Omental fat pad (tissue), 4 donors: ENCODE results near the gene NCOA3. TPM values are rescaled to one million over a fixed set of nuclear protein-coding genes. Genes with fewer than 3 reads are reported as not detected.
"Not testable (repeated sequence)": the region's sequence is repeated elsewhere in the genome, so short reads cannot be mapped to it uniquely, and the experiment has no call there.

Experiments used
- ATAC-seq: fragments of 150-250 bp; one replicate; pipeline ENCODE4 v1.9.1; 2016; ENCODE audit warnings: mild to moderate bottlenecking, moderate library complexity; ENCODE audit not compliant: low FRiP score
- DNase-seq: peaks from one replicate; pipeline ENCODE4 v3.0.0-alpha.2; 2019; ENCODE audit warnings: low spot score
- total RNA-seq, 4 donors: library from RNA; depleted of rRNA; stranded (reverse); fragments of >200 nt; gene quantifications; one replicate each; pipeline ENCODE4 v1.1.0, GENCODE V29; 2016
- TF ChIP-seq, protein P1 (sequence below), 3 donors: fragments of 450-650 bp; IDR thresholded peaks; one replicate each; pipeline ENCODE4 v1.5.1; 2016 to 2017; ENCODE audit warnings: antibody characterized with exemption in 3 of 3, mild to moderate bottlenecking in 3 of 3, moderate library complexity in 2 of 3

The NCOA3 gene
- total RNA-seq, 4 donors from 2014 or later, result 33.7 to 70.6 (median 43.7) TPM

DNA sequence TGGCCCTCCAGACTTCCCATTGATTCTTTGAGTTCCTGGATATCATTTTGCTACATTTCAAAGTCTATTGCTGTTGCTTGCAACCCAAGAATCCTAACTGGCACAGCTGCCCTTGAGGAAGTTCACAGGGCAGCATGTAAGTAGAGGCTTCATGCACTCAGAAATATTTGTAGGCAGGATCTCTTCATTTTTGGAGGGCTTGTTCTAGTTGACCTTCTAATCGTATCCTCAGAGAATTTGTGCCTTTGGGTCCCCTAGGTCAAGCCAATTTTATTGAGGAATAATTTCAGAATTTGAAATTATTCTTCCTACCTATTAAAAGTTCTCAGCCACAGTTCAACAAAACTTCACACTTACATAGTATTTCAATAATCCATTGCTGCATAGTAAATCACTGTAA is 5.6 kb upstream of the NCOA3 start:
- ATAC-seq (no peak), DNase-seq (no peak)
- TF ChIP-seq, protein P1, sequence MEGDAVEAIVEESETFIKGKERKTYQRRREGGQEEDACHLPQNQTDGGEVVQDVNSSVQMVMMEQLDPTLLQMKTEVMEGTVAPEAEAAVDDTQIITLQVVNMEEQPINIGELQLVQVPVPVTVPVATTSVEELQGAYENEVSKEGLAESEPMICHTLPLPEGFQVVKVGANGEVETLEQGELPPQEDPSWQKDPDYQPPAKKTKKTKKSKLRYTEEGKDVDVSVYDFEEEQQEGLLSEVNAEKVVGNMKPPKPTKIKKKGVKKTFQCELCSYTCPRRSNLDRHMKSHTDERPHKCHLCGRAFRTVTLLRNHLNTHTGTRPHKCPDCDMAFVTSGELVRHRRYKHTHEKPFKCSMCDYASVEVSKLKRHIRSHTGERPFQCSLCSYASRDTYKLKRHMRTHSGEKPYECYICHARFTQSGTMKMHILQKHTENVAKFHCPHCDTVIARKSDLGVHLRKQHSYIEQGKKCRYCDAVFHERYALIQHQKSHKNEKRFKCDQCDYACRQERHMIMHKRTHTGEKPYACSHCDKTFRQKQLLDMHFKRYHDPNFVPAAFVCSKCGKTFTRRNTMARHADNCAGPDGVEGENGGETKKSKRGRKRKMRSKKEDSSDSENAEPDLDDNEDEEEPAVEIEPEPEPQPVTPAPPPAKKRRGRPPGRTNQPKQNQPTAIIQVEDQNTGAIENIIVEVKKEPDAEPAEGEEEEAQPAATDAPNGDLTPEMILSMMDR (IDR thresholded peaks at IDR 0.05), result no peak

DNA sequence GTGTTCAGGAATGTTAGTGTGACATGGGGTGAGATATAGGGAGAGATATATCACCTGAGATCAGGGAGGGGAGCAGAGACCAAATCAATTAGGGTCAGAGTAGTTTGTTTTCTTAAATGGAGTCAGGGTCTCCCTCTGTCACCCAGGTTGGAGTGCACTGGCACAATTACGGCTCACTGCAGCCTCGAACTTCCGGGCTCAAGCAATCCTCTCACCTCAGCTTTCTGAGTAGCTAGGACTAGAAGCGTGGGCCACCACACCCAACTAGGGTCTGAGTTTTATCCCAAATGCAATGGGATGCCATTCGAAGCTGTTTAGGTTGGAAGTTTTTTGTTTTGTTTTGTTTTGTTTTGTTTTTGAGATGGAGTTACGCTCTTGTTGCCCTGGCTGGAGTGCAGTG is 3.1 kb upstream of the NCOA3 start:
- TF ChIP-seq, protein P1 (IDR thresholded peaks at IDR 0.05), result no peak
- DNase-seq (no peak), ATAC-seq (no peak)

DNA sequence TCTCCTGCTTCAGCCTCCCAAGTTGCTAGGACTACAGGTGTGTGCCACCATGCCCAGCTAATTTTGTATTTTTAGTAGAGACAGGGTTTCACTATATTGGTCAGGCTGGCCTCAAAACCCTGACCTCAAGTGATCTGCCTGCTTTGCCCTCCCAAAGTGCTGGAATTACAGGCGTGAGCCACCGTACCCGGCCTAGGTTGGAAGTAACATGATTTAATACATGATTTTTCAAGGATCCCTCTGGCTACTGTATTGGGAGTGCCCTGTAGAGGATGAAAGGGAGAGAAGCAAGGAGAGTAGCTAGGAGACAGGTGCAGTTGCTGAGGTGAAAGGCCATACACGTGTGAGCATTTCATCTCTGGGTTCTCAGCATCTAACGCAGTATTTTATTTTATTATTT is 2.6 kb upstream of the NCOA3 start:
- TF ChIP-seq, protein P1 (IDR thresholded peaks at IDR 0.05), result no peak
- ATAC-seq (no peak), DNase-seq (no peak)

DNA sequence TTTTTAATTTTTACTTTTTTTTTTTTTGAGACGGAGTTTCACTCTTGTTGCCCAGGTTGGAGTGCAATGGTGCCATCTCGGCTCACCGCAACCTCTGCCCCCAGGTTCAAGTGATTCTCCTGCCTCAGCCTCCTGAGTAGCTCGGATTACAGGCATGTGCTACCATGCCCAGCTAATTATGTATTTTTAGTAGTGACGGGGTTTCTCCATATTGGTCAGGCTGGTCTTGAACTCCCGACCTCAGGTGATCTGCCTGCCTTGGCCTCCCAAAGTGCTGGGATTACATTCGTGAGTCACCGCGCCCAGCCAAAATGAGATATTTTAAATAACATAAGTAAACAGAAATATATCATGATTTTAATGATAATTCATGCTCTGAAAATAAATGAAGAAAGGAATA is 1.6 kb upstream of the NCOA3 start:
- DNase-seq, result not testable (repeated sequence)

DNA sequence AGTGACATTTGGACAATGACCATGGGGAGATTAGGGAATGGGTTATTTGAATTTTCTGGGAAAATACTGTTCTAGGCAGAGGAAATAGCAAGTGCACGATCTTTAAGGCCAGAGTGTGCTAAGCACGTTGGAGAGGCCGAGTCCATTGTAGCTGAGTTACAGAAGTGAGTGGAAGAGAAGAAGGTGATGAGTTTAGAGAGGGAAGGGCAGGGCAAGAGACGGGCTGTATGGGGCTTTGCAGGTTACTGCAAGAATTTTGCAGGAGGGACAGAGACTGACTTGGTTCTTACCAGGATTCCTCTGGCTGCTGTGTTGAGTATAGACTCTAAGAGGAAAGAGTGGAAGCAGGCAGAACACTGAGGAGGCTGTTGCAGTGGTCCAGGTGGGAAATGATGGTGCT is 1.1 kb upstream of the NCOA3 start:
- DNase-seq, result no peak
- TF ChIP-seq, protein P1 (IDR thresholded peaks at IDR 0.05), result no peak
- ATAC-seq, result no peak

More for the DNA sequence above, 1.6 kb upstream of the NCOA3 start:
- ATAC-seq, result not testable (repeated sequence)

DNA sequence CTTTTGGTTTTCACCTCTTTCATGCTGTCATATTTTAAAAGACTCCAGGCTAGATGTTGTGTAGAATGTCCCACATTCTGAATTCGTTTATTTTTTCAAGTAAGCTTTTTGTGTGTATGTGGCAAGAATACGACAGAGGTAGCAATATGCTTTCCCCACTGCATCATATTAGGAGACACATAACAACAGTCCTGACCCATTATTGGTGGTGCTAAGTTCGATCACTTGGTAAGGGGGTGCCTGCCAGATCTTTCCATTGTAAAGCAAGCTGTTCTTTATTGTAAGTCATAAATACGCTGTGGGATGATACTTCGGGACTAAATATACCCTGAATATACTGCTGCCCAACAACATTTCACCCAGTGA is 588 bp upstream of the NCOA3 start:
- ATAC-seq (peak; percentile 44), DNase-seq (no peak)
- TF ChIP-seq, protein P1 (IDR thresholded peaks at IDR 0.05), result no peak

DNA sequence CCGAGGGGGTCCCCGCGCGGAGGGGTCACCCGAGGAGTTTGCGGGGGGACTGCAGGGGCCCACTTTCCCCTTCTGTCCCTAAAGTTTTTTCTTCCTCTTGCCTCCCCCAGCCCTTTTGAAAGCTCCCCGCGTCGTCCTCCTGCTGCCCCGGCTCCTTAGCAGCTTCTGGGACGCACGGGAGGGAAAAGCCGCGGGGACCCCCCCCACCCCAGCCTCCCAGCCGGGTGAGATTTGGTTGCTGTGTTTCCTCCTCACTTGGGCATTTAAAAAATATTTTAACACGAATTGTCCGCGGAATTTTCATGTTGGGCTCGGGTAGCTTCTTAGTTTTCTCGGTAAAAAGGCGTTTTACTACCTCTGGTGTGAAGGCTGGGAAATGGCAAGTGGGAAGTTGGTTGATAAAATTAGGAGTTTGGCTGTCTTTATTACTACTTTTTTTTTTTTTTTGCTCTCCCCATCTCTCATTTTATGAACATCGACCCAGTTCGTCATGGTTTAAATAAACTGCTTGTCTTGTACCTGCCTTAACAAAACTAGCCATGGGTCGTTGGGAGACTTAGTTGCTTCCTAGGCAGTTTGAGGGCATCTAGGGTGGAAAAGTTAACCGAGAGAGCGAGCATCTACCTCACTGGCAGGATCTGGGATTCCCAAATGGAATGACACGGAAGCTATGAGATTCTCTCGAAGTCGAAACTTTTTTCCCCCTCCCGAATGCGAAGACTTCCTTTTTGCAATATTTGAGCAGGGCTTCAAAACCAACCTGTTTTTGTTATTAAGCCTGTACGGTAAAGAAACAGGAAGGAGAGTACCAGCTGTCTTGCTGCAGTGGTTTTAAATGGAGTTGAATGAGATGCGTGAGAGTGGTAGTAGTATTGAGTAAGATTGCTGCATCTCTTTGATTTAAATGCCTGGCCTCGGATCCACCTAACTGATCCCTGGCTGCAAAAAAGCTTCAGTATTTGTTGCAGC is 868 bp downstream of the NCOA3 start:
- no peak for DNase-seq
- no peak for ATAC-seq
- TF ChIP-seq, protein P1 (IDR thresholded peaks at IDR 0.05), result no peak
